Thymus (tissue), 11 donors: ENCODE results near the gene PHTF1. TPM values are rescaled to one million over a fixed set of nuclear protein-coding genes. Genes with fewer than 3 reads are reported as not detected.
A peak's percentile ranks its signal among the peaks of the same experiment; 100 is the strongest.

Experiments
- DNase-seq, 9 donors: peaks; one replicate each; pipeline ENCODE4 v3.0.0-alpha.2; 2013; ENCODE audit warnings: low spot score in 9 of 9, low read depth in 6 of 9, missing footprints in 1 of 9
- H3K27ac ChIP-seq, 2 donors: one replicate each; pipeline ENCODE4 v1.5.1; 2013; ENCODE audit warnings: control low read depth in 1 of 2, low read depth in 1 of 2, low read length in 1 of 2, mild to moderate bottlenecking in 1 of 2, moderate library complexity in 1 of 2
- H3K27me3 ChIP-seq, 2 donors: one replicate each; pipeline ENCODE4 v1.5.1; 2013; ENCODE audit warnings: low read length in 1 of 2; ENCODE audit not compliant: control insufficient read depth in 2 of 2, insufficient read depth in 1 of 2
- H3K36me3 ChIP-seq, 2 donors: one replicate each; pipeline ENCODE4 v1.5.1; 2013; ENCODE audit warnings: low read length in 1 of 2, mild to moderate bottlenecking in 1 of 2, moderate library complexity in 1 of 2; ENCODE audit not compliant: control insufficient read depth in 2 of 2, insufficient read depth in 2 of 2
- H3K4me1 ChIP-seq, 2 donors: one replicate each; pipeline ENCODE4 v1.5.1; 2013; ENCODE audit warnings: low read length in 2 of 2; ENCODE audit not compliant: control insufficient read depth in 2 of 2, insufficient read depth in 2 of 2
- H3K4me3 ChIP-seq, 2 donors: one replicate each; pipeline ENCODE4 v1.5.1; 2013; ENCODE audit warnings: low read length in 2 of 2, control low read depth in 1 of 2, mild to moderate bottlenecking in 1 of 2
- H3K9me3 ChIP-seq, 2 donors: one replicate each; pipeline ENCODE4 v1.5.1; 2013; ENCODE audit warnings: low read length in 1 of 2, mild to moderate bottlenecking in 1 of 2; ENCODE audit not compliant: control insufficient read depth in 2 of 2, insufficient read depth in 1 of 2
- WGBS: extraction: QIAGEN DNeasy Blood & Tissue Kit; methylation state at CpG from one replicate; pipeline ENCODE4 v1.1.7; 2013; 5-methylcytosine and 5-hydroxymethylcytosine counted together
- polyA plus RNA-seq: library from polyadenylated mRNA; stranded (reverse); fragments of 200-250 nt; gene quantifications from one replicate; pipeline ENCODE4 v1.2.3, GENCODE V29; 2013
- total RNA-seq: library from RNA; stranded (reverse); fragments of 120-200 nt; gene quantifications from one replicate; pipeline ENCODE4 v1.2.4, GENCODE V29; 2013
- donor health status: healthy.

Gene PHTF1
- total and polyA plus RNA-seq, 2 donors: 6.1 to 9.8 TPM

GRCh38 chr1:113701429-113701828, 57.9 kb downstream of the PHTF1 start:
- 89% methylated on average over 3 of the region's 3 CpGs for WGBS
- DNase-seq: peak in 2 of 9 donors; percentile 2 to 16
- Histone ChIP-seq H3K27ac (no peak overlapping the region), H3K36me3 (peaks cover 0 to 4% of the 10 kb centered on the region in 2 donors), H3K27me3 (no peaks in the 10 kb centered on the region), H3K9me3 (no peaks in the 10 kb centered on the region), H3K4me1 (no peaks in the 10 kb centered on the region), H3K4me3 (no peak overlapping the region)

GRCh38 chr1:113694910-113695309, 64.4 kb downstream of the PHTF1 start:
- H3K27ac ChIP-seq: no peak overlapping the region
- no peaks in the 10 kb centered on the region for H3K4me1 ChIP-seq
- no peaks in the 10 kb centered on the region for H3K27me3 ChIP-seq
- H3K4me3 ChIP-seq: no peak overlapping the region
- no peak for DNase-seq
- H3K9me3 ChIP-seq: no peaks in the 10 kb centered on the region
- H3K36me3 ChIP-seq: peaks cover 0 to 4% of the 10 kb centered on the region in 2 donors

- H3K4me3 ChIP-seq: no peak overlapping the region
- no peaks in the 10 kb centered on the region for H3K9me3 ChIP-seq
- no peak for DNase-seq
- 98% methylated on average over 4 of the region's 4 CpGs for WGBS
- no peaks in the 10 kb centered on the region for H3K36me3 ChIP-seq
- H3K27me3 ChIP-seq: no peaks in the 10 kb centered on the region
- H3K4me1 ChIP-seq: no peaks in the 10 kb centered on the region
- no peak overlapping the region for H3K27ac ChIP-seq
Observed at GRCh38 chr1:113692824-113693431, 66.4 kb downstream of the PHTF1 start.

- Histone ChIP-seq H3K4me3 (no peak overlapping the region), H3K4me1 (no peaks in the 10 kb centered on the region), H3K9me3 (no peaks in the 10 kb centered on the region), H3K27ac (no peak overlapping the region), H3K36me3 (no peaks in the 10 kb centered on the region), H3K27me3 (no peaks in the 10 kb centered on the region)
- 94% methylated on average over 2 of the region's 2 CpGs for WGBS
- DNase-seq: no peak
Observed at GRCh38 chr1:113692342-113692741, 66.9 kb downstream of the PHTF1 start.

GRCh38 chr1:113691184-113691583, 68.1 kb downstream of the PHTF1 start:
- WGBS: 97% methylated on average over 2 of the region's 2 CpGs
- no peak overlapping the region for H3K27ac ChIP-seq
- no peak overlapping the region for H3K4me3 ChIP-seq
- H3K27me3 ChIP-seq: no peaks in the 10 kb centered on the region
- H3K9me3 ChIP-seq: no peaks in the 10 kb centered on the region
- no peaks in the 10 kb centered on the region for H3K36me3 ChIP-seq
- H3K4me1 ChIP-seq: no peaks in the 10 kb centered on the region
- DNase-seq: no peak

- no peak for DNase-seq
- Histone ChIP-seq H3K27ac (no peak overlapping the region), H3K27me3 (no peaks in the 10 kb centered on the region), H3K4me3 (no peak overlapping the region), H3K4me1 (no peaks in the 10 kb centered on the region), H3K9me3 (no peaks in the 10 kb centered on the region), H3K36me3 (no peaks in the 10 kb centered on the region)
- WGBS: 95% methylated on average over 3 of the region's 3 CpGs
Observed at GRCh38 chr1:113686891-113687618, 72.2 kb downstream of the PHTF1 start.

GRCh38 chr1:113684153-113684541, 75.1 kb downstream of the PHTF1 start:
- no peak for DNase-seq

GRCh38 chr1:113683384-113684152, 75.7 kb downstream of the PHTF1 start:
- no peaks in the 10 kb centered on the region for H3K4me1 ChIP-seq
- no peak overlapping the region for H3K27ac ChIP-seq
- WGBS: 89% methylated on average over 8 of the region's 8 CpGs
- H3K9me3 ChIP-seq: no peaks in the 10 kb centered on the region
- no peaks in the 10 kb centered on the region for H3K36me3 ChIP-seq
- no peaks in the 10 kb centered on the region for H3K27me3 ChIP-seq
- DNase-seq: no peak
- no peak overlapping the region for H3K4me3 ChIP-seq

More at GRCh38 chr1:113684153-113684541, 75.1 kb downstream of the PHTF1 start:
- H3K9me3 ChIP-seq: no peaks in the 10 kb centered on the region
- H3K27ac ChIP-seq: no peak overlapping the region
- H3K4me1 ChIP-seq: no peaks in the 10 kb centered on the region
- 93% methylated on average over 6 of the region's 6 CpGs for WGBS
- H3K27me3 ChIP-seq: no peaks in the 10 kb centered on the region
- no peaks in the 10 kb centered on the region for H3K36me3 ChIP-seq
- H3K4me3 ChIP-seq: no peak overlapping the region
